NB4 (cell line): ENCODE measurements around the gene MYRFL.

Experiments
- CTCF ChIP-seq: IDR thresholded peaks from one replicate; pipeline ENCODE4 v1.5.1; 2012; ENCODE audit warnings: low read depth, low read length
- POLR2A ChIP-seq: IDR thresholded peaks from 2 replicates; pipeline ENCODE4 v1.6.1; 2011; ENCODE audit warnings: mild to moderate bottlenecking; ENCODE audit not compliant: insufficient read length; ENCODE audit errors: extremely low read depth
- TF ChIP-seq, protein P1 (sequence below): IDR thresholded peaks from 2 replicates; pipeline ENCODE4 v1.6.1; 2011; ENCODE audit warnings: low read depth, low read length

DNA sequence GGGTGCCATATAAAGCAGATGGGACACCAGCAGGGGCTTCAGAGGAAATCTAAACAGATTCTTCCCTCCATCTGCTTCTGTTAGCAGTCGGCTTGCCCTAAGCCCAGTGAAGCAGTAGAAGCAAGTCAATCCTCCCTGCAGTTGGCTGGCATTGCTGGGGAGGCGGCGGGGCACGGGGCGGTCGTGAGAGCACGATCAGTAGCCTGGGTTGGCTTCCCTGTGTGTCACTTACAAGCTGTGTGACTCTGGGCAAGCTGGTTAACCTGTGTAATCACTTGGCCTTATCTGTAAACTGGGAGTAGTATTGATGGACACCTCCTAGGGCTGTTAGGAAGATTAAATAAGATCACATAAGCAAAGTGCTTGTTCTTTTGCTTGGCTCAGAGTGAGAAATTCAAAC is 19.4 kb downstream of the MYRFL start:
- TF ChIP-seq CTCF (no peak), POLR2A (no peak)
- TF ChIP-seq, protein P1, sequence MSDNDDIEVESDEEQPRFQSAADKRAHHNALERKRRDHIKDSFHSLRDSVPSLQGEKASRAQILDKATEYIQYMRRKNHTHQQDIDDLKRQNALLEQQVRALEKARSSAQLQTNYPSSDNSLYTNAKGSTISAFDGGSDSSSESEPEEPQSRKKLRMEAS = no peak
